HepG2 (cell line): ENCODE data around the gene CROCC.

Source experiments
- CHD4 ChIP-seq: fragments of 200-600 bp; sonication (generic); IDR thresholded peaks from 2 replicates; pipeline ENCODE4 v1.7.0; 2017; ENCODE audit warnings: mild to moderate bottlenecking, low read length, borderline replicate concordance
- CTCF ChIP-seq: sonication (generic); formaldehyde crosslinking; IDR thresholded peaks from 2 replicates; pipeline ENCODE4 v1.5.0; 2020; ENCODE audit warnings: mild to moderate bottlenecking, missing genetic modification reagents, moderate library complexity
- EP300 ChIP-seq, 3 experiments: sonication (generic) in 1 of 3; formaldehyde crosslinking in 1 of 3; IDR thresholded peaks; 2 replicates each; pipeline versions ENCODE4 v1.5.1 to v1.6.1; 2011 to 2020; ENCODE audit warnings: low read depth in 2 of 3, low read length in 2 of 3, borderline replicate concordance in 1 of 3, improper control_type of control experiment in 1 of 3, mild to moderate bottlenecking in 1 of 3, missing genetic modification reagents in 1 of 3, moderate library complexity in 1 of 3
- HNF4A ChIP-seq: sonication (generic); formaldehyde crosslinking; IDR thresholded peaks from 2 replicates; pipeline ENCODE4 v1.4.0; 2020; ENCODE audit warnings: missing genetic modification reagents
- PBX3 ChIP-seq: sonication (generic); formaldehyde crosslinking; IDR thresholded peaks from 2 replicates; pipeline ENCODE4 v1.8.1; 2023; ENCODE audit warnings: missing genetic modification reagents, inconsistent platforms, borderline replicate concordance
- POLR2AphosphoS5 ChIP-seq: IDR thresholded peaks from 2 replicates; pipeline ENCODE4 v1.6.1; 2012; ENCODE audit warnings: low read depth, low read length
- SCMH1 ChIP-seq: sonication (generic); formaldehyde crosslinking; IDR thresholded peaks from 2 replicates; pipeline ENCODE4 v1.9.0; 2021; ENCODE audit warnings: missing genetic modification reagents, mild to moderate bottlenecking, borderline replicate concordance
- ZBTB40 ChIP-seq, 2 experiments: fragments of 450-650 bp in 1 of 2; sonication (generic) in 1 of 2; formaldehyde crosslinking in 1 of 2; IDR thresholded peaks; 2 replicates each; pipeline versions ENCODE4 v1.6.1 to v1.8.0; 2016 to 2022; ENCODE audit warnings: antibody characterized with exemption in 1 of 2, mild to moderate bottlenecking in 1 of 2, missing genetic modification reagents in 1 of 2
- ZKSCAN8 ChIP-seq: IDR thresholded peaks from 2 replicates; pipeline ENCODE4 v1.6.1; 2016; ENCODE audit warnings: borderline replicate concordance, missing genetic modification reagents, missing compliant biosample characterization
- ZNF331 ChIP-seq: sonication (generic); formaldehyde crosslinking; IDR thresholded peaks from 2 replicates; pipeline ENCODE4 v1.4.0; 2020; ENCODE audit warnings: missing genetic modification reagents
- ZNF552 ChIP-seq: sonication (generic); formaldehyde crosslinking; IDR thresholded peaks from 2 replicates; pipeline ENCODE4 v1.9.0; 2022; ENCODE audit warnings: missing genetic modification reagents, mild to moderate bottlenecking, borderline replicate concordance
- ZNF704 ChIP-seq: sonication (generic); formaldehyde crosslinking; IDR thresholded peaks from 2 replicates; pipeline ENCODE4 v1.8.1; 2023; ENCODE audit warnings: mild to moderate bottlenecking, inconsistent platforms, moderate library complexity, missing genetic modification reagents, borderline replicate concordance

GRCh38 chr1:16886860-16887605 lies 34.7 kb upstream of the CROCC start:
- TF ChIP-seq ZKSCAN8 (CRISPR knock-in tag) (no peak), ZNF704 (no peak), ZNF331 (no peak), POLR2AphosphoS5 (no peak), EP300 (IDR thresholded peaks at IDR 0.05; ENCODE audit: low read depth in 2 of 2, low read length in 2 of 2) (no peak), EP300 (CRISPR knock-in tag; IDR thresholded peaks at IDR 0.05; ENCODE audit: borderline replicate concordance) (no peak), CHD4 (no peak), CTCF (no peak), ZNF552 (CRISPR knock-in tag) (no peak), PBX3 (CRISPR knock-in tag) (no peak), ZBTB40 (IDR thresholded peaks at IDR 0.05) (no peak), ZBTB40 (CRISPR knock-in tag; IDR thresholded peaks at IDR 0.05) (no peak), HNF4A (CRISPR knock-in tag) (no peak), SCMH1 (CRISPR knock-in tag) (no peak)
